Heart left ventricle (tissue), 13 donors: ENCODE results near the gene AKR1C4.

Source experiments
- CTCF ChIP-seq, 12 donors: fragments of 200-600 bp; sonication (generic) in 4 of 12; IDR thresholded peaks; one replicate each; pipeline versions ENCODE4 v1.5.0 to v1.8.0; 2018 to 2022; ENCODE audit warnings: antibody characterized with exemption in 12 of 12, mild to moderate bottlenecking in 5 of 12
- POLR2A ChIP-seq, 2 donors: fragments of 450-650 bp; IDR thresholded peaks; one replicate each; pipeline ENCODE4 v1.6.1; 2017; ENCODE audit warnings: antibody characterized with exemption in 2 of 2, mild to moderate bottlenecking in 2 of 2, moderate library complexity in 2 of 2
- donor health status: ischemic (EF 13 %, LVEDD 7.1; RV severe dilation, severe dysfunction).
- donor health status: DM: no; HTN: yes; CAD: no.
- donor health status: DM: no; HTN: no; CAD: no.
- donor health status: ischemic (EF 25% LVEDD 6.9; RV normal size, moderate dysfunction).
- donor health status: ischemic (EF 25% LVEDD 5.7; RV mildly dilated, moderate dysfunction).
- donor health status: ischemic (EF 35%, LVEDD 5.7; RV mildly dilated, moderate dysfunction).
- donor health status: nonischemic (EF 11% LVEDD 7.7; RV severe dilation, severe dysfunction).
- donor health status: DM: yes; HTN: yes; CAD: no.
- donor health status: PGD.
- donor health status: ischemic (EF 29% LVEDD 5.4; RV normal size, mild dysfunction).
- donor health status: nonischemic (EF 23%, LVEDD 6.1; RV moderate dilation, normal function).

- TF ChIP-seq CTCF (IDR thresholded peaks at IDR 0.05), result no peak
- no peak for TF ChIP-seq POLR2A (IDR thresholded peaks at IDR 0.05)
These were observed 37.5 kb upstream of the AKR1C4 start for GRCh38 chr10:5159126-5159525.
